DOHH2 (cell line): ENCODE measurements around the gene URM1.

Source experiments
- H3F3A ChIP-seq: fragments of 200-600 bp; sonication (generic), shearing (Covaris generic); 2 replicates; pipeline ENCODE4 v1.6.0; 2016; ENCODE audit warnings: antibody characterized with exemption, mild to moderate bottlenecking; ENCODE audit not compliant: control insufficient read depth, insufficient read depth
- H3K27ac ChIP-seq: fragments of 200-600 bp; sonication (generic); 2 replicates; pipeline ENCODE4 v1.5.1; 2014; ENCODE audit warnings: low read depth, mild to moderate bottlenecking, low read length, moderate library complexity
- H3K27me3 ChIP-seq: fragments of 200-600 bp; sonication (generic); 2 replicates; pipeline ENCODE4 v1.6.1; 2014; ENCODE audit warnings: mild to moderate bottlenecking, low read length, mixed read lengths; ENCODE audit not compliant: control insufficient read depth
- H3K36me3 ChIP-seq: fragments of 200-600 bp; sonication (generic); 2 replicates; pipeline ENCODE4 v1.6.1; 2014; ENCODE audit warnings: mild to moderate bottlenecking, low read length, moderate library complexity, mixed read lengths; ENCODE audit not compliant: control insufficient read depth
- H3K4me1 ChIP-seq: fragments of 200-600 bp; sonication (generic); 2 replicates; pipeline ENCODE4 v1.6.1; 2014; ENCODE audit warnings: mild to moderate bottlenecking, low read length, mixed read lengths; ENCODE audit not compliant: control insufficient read depth
- H3K4me2 ChIP-seq: fragments of 200-600 bp; sonication (generic); 2 replicates; pipeline ENCODE4 v1.6.0; 2014; ENCODE audit warnings: mild to moderate bottlenecking, low read length, moderate library complexity
- H3K4me3 ChIP-seq: fragments of 200-600 bp; sonication (generic); 2 replicates; pipeline ENCODE4 v1.5.1; 2014; ENCODE audit warnings: mild to moderate bottlenecking, low read length, mixed read lengths
- H3K79me2 ChIP-seq: fragments of 200-600 bp; sonication (generic); 2 replicates; pipeline ENCODE4 v1.6.1; 2014; ENCODE audit warnings: mild to moderate bottlenecking, low read length, mixed read lengths; ENCODE audit not compliant: control insufficient read depth
- H3K9me2 ChIP-seq: fragments of 200-600 bp; sonication (generic); replicated peaks from 2 replicates; pipeline ENCODE4 v1.6.1; 2014; ENCODE audit warnings: mild to moderate bottlenecking, low read length, mixed read lengths; ENCODE audit not compliant: control insufficient read depth
- H3K9me3 ChIP-seq: fragments of 200-600 bp; sonication (generic); 2 replicates; pipeline ENCODE4 v1.6.1; 2014; ENCODE audit warnings: antibody characterized with exemption, low read length, mixed read lengths; ENCODE audit not compliant: control insufficient read depth, insufficient read depth
- H4K20me1 ChIP-seq: fragments of 200-600 bp; sonication (generic); 2 replicates; pipeline ENCODE4 v1.6.0; 2014; ENCODE audit warnings: low read depth, mild to moderate bottlenecking, antibody characterized with exemption, low read length, moderate library complexity; ENCODE audit not compliant: control insufficient read depth, insufficient read depth
- CTCF ChIP-seq: fragments of 200-600 bp; sonication (generic); IDR thresholded peaks from one replicate; pipeline ENCODE4 v1.5.1; 2014; ENCODE audit warnings: antibody characterized with exemption, mild to moderate bottlenecking, low read depth, low read length; ENCODE audit not compliant: poor library complexity, severe bottlenecking
- EZH2phosphoT487 ChIP-seq: fragments of 200-600 bp; sonication (generic); IDR thresholded peaks from 2 replicates; pipeline ENCODE4 v1.6.1; 2017; ENCODE audit warnings: borderline replicate concordance, mild to moderate bottlenecking, antibody characterized with exemption, low read length, moderate library complexity, mixed read lengths

URM1 gene

DNA sequence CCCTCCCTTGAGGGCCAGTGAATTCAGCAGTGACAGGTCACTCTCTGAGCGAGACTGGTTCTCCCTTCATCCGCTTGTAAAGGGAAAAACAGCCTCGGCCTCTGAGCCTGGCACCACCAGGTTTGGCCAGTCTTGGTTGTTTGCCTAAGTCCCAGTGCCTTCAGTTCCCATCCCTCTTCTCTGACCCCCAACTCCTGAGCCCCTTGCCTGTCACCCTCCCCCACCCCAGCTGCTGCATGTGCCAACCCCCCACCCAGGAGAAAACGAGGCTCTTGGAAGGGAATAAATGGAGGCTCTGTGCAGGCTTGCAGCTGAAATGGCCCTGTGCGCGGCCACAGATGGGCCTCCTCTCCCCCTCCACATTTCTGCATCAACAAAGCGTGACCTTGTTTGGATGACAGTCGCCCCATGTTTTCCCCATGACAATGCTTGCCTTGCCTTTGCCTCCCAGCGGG lies 3.1 kb downstream of the URM1 start:
- peaks cover 69% of the 10 kb centered on the region for H3K79me2 ChIP-seq
- H3K27me3 ChIP-seq, result no peaks in the 10 kb centered on the region

GRCh38 chr9:128375865-128376264 lies 4.7 kb downstream of the URM1 start:
- H3K27ac ChIP-seq, result no peak overlapping the region
- no peaks in the 10 kb centered on the region for H3F3A ChIP-seq
- no peak overlapping the region for H3K4me2 ChIP-seq
- no peaks in the 10 kb centered on the region for H3K9me3 ChIP-seq
- H3K36me3 ChIP-seq, result peaks cover 38% of the 10 kb centered on the region
- H3K4me1 ChIP-seq, result peaks cover 10% of the 10 kb centered on the region
- H3K79me2 ChIP-seq, result peaks cover 65% of the 10 kb centered on the region
- H3K9me2 ChIP-seq, result no peaks in the 10 kb centered on the region
- H3K27me3 ChIP-seq, result no peaks in the 10 kb centered on the region
- no peak overlapping the region for H3K4me3 ChIP-seq
- TF ChIP-seq CTCF (no peak), EZH2phosphoT487 (no peak)
- peaks cover 15% of the 10 kb centered on the region for H4K20me1 ChIP-seq

More for the DNA sequence above, 3.1 kb downstream of the URM1 start:
- no peak for TF ChIP-seq EZH2phosphoT487
- TF ChIP-seq CTCF, result no peak
- H3K9me3 ChIP-seq, result no peaks in the 10 kb centered on the region
- no peak overlapping the region for H3K4me3 ChIP-seq
- no peak overlapping the region for H3K27ac ChIP-seq
- no peaks in the 10 kb centered on the region for H3F3A ChIP-seq
- H3K36me3 ChIP-seq, result peaks cover 34% of the 10 kb centered on the region
- H4K20me1 ChIP-seq, result peaks cover 15% of the 10 kb centered on the region
- peaks cover 18% of the 10 kb centered on the region for H3K4me1 ChIP-seq
- H3K4me2 ChIP-seq, result no peak overlapping the region
- H3K9me2 ChIP-seq, result no peaks in the 10 kb centered on the region

DNA sequence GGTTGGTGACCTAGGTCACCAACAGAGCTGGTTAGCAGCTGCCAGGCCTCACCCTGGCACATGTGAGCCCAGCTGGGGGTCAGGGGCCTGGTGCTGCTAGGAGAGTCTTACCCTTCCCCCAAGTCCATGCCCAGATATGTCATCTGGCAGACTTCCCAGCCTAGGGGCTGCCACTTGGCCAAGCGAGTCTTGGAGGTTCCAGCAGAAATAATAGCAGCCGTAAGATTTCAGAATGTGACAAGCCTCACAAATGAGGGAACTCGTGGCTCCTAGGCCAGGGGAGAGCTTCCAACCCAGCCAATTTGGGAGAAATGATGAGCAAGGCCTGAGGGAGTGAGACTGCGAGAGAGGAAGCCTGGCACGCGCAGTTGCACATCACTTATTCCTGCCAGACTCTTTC lies 11.1 kb downstream of the URM1 start:
- no peaks in the 10 kb centered on the region for H3F3A ChIP-seq
- H3K4me2 ChIP-seq, result no peak overlapping the region
- H3K9me2 ChIP-seq, result no peaks in the 10 kb centered on the region
- TF ChIP-seq EZH2phosphoT487, result no peak
- no peak for TF ChIP-seq CTCF
- H3K9me3 ChIP-seq, result no peaks in the 10 kb centered on the region
- H3K27ac ChIP-seq, result no peak overlapping the region
- no peaks in the 10 kb centered on the region for H3K27me3 ChIP-seq
- H3K79me2 ChIP-seq, result peaks cover 15% of the 10 kb centered on the region
- H3K4me1 ChIP-seq, result no peaks in the 10 kb centered on the region
- no peak overlapping the region for H3K4me3 ChIP-seq
- H3K36me3 ChIP-seq, result peaks cover 51% of the 10 kb centered on the region
- no peaks in the 10 kb centered on the region for H4K20me1 ChIP-seq
